KBM-7 (cell line): Measurements from ENCODE around the gene CRTAC1.

Experiments used
- DNase-seq: peaks from one replicate; pipeline ENCODE4 v3.0.0-alpha.2; 2015
- in situ Hi-C: fragments of 300-500 bp; cut with MboI; formaldehyde crosslinking; loops from 2 replicates; pipeline ENCODE4 v1.14.3; 2020; ENCODE audit warnings: low sequenced_read_pairs, low pct_unique_long_range_greater_than_20kb, mixed read lengths

The CRTAC1 gene

DNA sequence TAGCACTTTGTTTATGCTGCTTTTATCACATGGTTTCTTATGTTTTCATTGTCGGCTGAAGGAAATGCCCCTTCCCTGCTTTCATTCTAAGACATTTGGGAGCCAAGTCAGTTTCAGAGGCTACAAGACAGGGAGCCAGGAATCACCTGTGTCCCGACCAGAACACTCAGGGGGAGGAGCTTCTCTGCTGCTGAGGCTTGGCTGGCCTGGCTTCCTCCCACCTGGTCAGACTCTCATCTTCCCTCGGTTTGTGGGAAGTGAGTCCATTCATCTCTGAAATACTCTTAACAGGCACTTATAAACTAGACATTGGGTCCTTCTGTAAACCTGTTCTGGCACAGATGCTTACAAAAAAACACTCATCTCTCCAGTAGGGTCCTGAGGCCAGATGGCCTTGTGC, 200.4 kb downstream of the CRTAC1 start:
- no peak for DNase-seq
- in situ Hi-C loops = no loop called here

DNA sequence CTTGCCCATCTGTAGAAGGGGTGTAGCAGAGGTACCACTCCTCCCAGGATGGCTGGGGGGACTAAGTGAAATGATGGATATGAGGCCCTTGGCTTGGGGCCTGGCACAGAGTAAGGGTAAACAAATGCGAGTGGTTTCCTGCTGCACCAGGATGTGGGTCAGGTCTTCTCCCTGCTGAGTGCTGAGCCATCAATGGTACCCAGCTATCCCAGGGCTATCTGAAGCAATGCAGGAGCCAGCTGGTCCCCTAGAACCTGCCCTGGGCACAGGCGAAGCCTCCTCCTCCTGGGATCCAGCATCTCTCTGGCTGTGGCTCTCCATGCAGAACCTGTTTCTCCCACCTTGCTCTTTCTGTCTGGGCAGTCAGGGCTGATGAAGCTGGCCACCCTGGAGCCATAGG, 201.7 kb downstream of the CRTAC1 start:
- in situ Hi-C loops = no loop called here
- no peak for DNase-seq

DNA sequence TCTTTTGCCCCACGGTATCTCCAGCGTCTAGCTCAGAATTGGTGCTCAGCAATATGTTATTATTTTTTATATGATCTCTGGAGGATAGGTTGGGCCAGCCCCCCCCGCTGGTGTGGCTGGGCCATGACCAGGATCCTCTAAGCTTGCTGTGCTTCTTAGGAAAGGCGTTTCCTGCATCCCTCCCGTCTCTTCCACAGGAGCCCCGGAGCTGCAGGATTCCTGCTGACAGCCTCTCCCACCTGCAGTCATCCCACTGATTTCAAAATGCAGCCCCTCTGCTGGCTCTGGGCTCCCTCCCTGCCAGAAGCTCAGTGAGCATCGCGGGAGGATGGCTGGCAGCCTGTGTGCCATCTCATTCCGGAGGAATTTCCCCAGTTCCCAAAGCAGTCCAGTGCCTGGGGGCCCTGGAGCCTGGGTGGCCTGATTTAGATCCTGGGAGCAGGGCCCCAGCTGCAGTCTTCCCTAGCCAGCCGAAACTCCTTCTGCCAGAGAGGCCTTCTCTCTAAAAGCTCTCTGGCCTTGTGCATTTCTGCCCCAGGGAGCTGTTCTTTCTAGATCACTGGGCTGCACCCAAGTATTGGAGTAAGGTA, 202.6 kb downstream of the CRTAC1 start:
- DNase-seq = no peak
- in situ Hi-C loops = no loop called here

DNA sequence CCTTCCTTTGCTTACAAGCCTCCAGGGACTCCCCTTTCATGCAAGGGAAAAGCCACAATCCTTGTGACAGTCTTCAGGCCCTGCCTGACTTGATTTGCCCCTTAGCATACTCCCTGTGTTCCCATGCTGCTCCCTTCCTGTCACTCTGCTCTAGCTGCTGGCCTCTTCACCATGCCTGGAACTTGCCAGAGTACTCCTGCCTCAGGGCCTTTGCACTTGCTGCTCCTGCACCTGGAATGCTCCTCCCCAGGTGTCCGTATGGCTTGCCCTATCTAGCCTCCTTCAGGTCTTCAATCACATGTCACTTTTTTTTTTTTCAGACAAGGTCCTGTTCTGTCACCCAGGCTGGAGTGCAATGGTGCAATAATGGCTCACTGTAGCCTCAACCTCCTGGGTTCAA, 203.5 kb downstream of the CRTAC1 start:
- in situ Hi-C loops = no loop called here
- DNase-seq = no peak

DNA sequence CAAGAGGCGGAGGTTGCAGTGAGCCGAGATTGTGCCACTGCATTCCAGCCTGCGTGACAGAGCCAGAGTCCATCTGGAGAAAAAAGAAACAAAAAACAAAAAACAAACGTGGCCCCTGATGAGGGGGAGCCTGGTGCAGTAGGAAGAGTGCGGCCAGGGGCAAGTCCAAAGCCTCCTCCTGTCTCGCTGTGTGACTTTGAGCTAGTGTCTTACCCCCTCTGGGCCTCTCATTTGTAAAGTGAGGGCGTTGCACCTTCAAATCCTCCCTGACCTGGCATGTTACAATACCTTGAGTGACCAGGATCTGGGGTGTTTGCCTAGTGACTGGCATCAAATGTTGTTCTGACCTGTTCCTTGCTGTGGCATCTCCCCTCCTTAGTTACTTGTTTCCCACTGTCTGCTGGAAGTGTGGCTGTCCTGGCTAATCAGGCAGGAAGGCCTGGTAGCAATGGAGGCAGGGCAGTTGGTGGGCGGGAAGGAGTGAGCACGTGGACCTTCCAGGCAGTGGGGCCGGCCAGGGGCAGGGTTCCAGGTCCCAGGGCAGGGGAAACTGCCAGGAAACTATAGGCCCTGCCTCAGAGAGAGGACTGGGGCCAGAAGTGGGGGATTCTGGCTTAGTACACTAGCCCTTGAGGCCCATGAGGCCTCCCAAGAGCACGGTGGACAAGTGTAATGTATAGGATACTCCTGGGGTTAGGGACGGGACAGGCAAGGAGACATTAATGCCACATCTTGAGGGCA, 205.2 kb downstream of the CRTAC1 start:
- in situ Hi-C loops = no loop called here

DNA sequence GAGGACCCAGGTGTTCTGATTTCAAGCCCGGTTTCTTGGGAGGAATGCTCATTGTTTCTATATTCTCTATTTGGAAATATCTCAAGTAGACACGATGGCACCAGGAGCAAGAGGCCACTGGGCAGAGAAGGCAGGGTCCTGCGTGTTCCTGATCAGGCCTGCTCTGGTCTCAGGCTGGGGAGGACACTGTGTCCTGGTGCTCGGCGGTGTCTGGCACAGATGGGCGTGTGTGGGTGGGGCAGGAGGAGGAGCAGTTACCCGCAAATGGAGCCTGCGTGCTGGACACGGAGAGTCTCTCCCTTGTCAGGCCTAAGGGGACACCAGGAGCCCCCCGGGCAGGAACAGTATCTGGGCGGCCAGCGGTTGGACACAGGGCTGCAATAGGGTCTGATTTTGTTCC, 206.7 kb downstream of the CRTAC1 start:
- in situ Hi-C loops = no loop called here
- no peak for DNase-seq

More for the DNA sequence above, 205.2 kb downstream of the CRTAC1 start:
- DNase-seq = no peak

DNA sequence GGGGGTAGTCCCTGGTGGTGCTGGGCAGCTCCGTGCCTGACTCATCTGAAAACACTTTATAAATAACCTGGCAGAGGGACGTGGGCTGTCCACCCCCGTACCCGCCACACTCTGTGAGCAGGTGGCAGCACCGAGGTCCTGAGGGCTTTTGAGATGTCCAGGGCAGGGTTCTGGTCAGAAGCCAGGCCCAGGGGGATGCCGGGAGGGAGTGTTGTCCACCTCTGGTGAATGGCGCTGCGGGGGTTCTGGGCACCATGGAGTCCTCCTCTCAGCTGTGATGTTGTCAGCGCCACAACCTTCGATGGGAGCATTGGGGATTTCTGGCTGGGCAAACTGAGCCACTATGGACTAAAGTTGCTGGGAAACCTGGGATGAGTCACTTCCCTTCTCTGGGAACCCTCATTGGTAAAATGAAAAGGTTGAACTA, 208.1 kb downstream of the CRTAC1 start:
- DNase-seq = no peak
- in situ Hi-C loops = no loop called here

DNA sequence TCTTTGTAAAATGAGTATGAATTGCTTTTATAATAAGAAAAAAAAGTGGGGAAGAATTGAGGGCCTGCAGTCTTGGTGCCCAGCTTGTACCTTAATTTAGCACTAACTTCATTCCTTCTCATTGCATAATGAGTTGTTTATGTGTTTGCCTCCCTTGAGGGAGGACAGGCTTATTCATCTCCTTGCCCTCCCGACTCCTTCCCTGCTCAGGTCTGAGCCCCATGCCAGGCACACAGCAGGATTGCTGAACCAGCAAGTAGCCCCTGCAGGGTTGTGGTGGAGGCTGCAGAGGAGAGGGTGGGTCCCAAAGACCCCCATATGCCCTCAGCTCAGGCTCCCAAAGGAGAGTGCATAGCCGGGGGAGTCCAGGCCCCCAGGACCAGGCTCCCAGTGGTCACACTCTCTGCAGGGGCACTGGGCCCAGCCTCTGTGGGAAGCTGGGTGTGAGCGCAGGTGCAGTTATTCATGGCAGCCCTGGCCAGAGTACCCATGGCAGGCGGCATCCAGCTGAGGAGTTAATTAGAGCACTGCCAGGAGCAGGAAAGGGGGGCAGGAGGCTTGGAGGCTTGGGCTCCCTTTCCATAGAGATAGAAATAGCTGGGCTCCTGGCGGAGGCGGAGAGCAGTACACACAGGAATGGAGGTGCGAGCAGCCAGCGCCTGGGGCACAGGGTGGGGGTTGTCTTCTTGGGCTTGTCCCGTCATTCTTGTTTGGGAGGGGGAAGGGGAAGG, 208.9 kb downstream of the CRTAC1 start:
- no peak for DNase-seq
- in situ Hi-C loops = no loop called here

DNA sequence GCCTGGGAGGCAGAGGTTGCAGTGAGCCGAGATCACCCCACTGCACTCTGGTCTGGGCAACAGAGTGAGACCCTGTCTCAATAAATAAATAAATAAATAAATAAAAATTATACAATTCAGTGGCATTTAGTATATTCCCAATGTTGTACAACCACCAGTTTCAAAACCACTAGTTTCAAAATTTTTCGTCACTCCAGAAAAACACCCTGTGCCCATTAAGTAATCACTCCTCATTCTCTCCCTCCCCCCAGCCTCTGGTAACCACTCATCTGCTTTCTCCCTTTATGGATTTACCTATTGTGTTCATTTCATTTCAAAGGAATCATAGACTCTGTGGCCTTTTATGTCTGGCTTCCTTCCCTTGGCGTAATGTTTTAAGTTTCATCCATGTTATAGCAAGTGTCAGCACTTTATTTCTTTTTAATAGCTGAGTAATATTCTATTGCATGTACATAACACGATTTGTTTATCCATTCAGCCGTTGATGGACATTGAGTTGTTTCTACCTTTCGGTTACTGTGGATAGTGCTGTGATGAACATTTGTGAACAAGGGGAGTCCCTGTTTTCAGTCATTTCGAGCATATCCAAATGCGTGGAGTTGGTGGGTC, 210.2 kb downstream of the CRTAC1 start:
- in situ Hi-C loops = no loop called here

DNA sequence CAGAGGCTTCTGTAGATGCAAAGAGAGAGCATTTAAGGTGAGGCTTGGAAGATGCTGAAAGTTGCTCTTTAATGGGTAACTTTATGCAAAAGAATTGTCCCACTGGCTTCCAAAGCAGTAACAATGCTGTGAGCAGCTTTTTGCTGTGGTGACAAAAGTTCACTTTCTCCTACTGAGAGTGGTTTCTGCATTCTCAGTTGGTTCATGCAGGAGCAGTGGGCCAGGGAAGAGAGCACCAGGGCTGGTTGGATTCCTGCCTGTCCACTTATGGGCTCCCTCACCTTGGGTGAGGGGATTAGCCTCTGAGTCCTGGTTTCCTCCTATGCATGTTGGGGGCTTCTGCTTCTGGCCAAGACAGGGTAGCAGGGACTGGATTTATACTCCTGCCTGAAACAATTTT, 211.8 kb downstream of the CRTAC1 start:
- in situ Hi-C loops = no loop called here
- no peak for DNase-seq

More for the DNA sequence above, 210.2 kb downstream of the CRTAC1 start:
- no peak for DNase-seq

DNA sequence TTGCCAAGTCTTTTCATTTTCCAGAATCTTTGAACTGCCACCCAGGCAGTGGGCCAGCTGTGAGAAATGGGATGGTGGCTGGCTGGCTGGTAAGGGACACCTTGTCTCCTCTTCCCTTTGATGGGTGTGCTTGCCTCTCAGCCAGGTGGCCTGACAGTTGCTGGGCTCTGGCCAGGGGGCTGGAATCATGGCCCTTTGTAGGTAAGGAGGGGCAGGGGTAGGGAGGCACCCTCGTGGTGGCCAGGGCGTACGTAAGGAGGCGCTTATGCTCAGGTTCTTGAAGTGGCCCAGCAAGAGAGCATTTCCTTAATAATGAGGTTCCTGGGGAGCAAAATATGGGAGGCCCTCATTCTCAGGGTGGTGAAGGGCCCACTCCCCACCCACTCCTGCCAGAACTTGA, 213.8 kb downstream of the CRTAC1 start:
- DNase-seq = no peak
- in situ Hi-C loops = no loop called here
